Measurements from ENCODE around the gene ADAM19. TPM values are rescaled to one million over a fixed set of nuclear protein-coding genes. Genes with fewer than 3 reads are reported as not detected.
A peak's percentile ranks its signal among the peaks of the same experiment; 100 is the strongest.

ADAM19 gene
- total RNA-seq, 2 donors from 2014 or later, result 1.9 to 8.1 TPM

DNA sequence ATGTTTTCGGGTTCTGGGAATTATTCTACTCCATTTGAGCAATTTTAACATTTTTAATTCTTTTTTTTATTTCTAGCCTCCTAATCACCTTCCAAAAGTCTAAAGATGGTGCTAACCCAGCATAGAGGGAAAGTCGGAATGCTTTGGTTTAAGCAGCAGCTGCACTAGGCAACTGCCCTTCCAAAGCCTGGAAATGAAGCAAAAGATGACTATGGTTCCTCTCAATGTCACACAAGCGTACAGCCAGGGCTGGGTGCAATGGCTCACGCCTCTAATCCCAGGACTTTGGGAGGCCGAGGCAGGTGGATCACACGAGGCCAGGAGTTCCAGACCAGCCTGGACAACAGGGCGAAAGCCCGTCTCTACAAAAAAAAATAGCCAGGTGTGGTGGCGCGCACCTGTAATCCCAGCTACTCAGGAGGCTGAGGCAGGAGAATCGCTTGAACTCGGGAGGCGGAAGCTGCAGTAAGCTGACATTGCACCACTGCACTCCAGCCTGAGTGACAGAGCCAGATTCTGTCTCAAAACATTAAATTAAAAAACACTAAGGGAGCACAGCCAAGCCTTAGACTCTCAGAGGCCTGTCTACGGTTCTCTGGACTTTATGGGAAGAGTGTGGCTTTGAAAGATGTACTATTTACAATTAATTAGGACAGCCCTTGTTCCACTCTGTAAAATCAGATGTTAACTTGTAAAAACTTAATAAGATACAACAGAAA lies 33.1 kb downstream of the ADAM19 start:
- DNase-seq (ENCODE audit: low spot score), result no peak
- TF ChIP-seq POLR2A (IDR thresholded peaks at IDR 0.05), result no peak
- TF ChIP-seq, protein P1, sequence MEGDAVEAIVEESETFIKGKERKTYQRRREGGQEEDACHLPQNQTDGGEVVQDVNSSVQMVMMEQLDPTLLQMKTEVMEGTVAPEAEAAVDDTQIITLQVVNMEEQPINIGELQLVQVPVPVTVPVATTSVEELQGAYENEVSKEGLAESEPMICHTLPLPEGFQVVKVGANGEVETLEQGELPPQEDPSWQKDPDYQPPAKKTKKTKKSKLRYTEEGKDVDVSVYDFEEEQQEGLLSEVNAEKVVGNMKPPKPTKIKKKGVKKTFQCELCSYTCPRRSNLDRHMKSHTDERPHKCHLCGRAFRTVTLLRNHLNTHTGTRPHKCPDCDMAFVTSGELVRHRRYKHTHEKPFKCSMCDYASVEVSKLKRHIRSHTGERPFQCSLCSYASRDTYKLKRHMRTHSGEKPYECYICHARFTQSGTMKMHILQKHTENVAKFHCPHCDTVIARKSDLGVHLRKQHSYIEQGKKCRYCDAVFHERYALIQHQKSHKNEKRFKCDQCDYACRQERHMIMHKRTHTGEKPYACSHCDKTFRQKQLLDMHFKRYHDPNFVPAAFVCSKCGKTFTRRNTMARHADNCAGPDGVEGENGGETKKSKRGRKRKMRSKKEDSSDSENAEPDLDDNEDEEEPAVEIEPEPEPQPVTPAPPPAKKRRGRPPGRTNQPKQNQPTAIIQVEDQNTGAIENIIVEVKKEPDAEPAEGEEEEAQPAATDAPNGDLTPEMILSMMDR (IDR thresholded peaks at IDR 0.05), result no peak
- TF ChIP-seq POLR2AphosphoS5 (IDR thresholded peaks at IDR 0.05), result no peak
- Histone ChIP-seq H3K4me3 (no peak overlapping the region), H3K27ac (peak overlapping the region; percentile 39 to 55), H3K36me3 (no peaks in the 10 kb centered on the region), H3K4me1 (replicated peaks) (no peaks in the 10 kb centered on the region), H3K27me3 (replicated peaks; ENCODE audit: insufficient read depth) (no peaks in the 10 kb centered on the region), H3K9me3 (no peaks in the 10 kb centered on the region)
- intact Hi-C loops (cut with DNase I), result no loop called here
- 86% methylated on average over 14 of the region's 14 CpGs for WGBS

DNA sequence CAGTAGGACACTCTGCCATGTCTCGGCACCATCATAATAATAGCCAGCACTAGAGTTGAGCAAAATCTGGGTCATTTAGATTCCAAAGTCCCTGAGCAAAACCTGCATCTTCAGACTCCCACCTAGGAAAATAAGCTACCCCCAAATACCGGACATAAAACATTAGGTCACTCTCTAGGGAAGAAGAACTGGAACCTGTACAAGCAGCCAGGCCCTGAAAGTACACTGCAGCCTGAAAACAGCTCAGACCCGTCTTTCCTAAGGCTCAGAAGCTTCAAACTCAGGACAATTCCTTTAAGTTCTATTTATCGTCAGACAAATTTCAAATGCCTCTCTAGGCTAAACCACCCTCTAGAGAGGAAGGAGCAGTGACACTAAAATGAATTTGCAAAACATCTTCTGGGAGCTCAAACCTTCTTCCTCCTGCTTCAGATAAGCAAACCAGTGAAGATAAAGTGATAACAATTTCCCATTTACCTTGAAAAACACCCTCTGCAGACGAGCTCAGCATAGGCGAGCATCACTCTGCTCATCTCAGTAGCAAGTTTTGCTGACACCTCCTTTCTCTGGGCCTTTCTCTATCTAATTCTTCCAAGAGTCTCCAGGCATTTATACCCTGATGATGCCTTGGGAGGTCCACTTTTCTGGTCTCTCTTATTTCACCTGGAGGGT lies 34.0 kb downstream of the ADAM19 start:
- Histone ChIP-seq H3K36me3 (no peaks in the 10 kb centered on the region), H3K27ac (peak overlapping the region; percentile 12 to 55), H3K4me1 (replicated peaks) (no peaks in the 10 kb centered on the region), H3K9me3 (no peaks in the 10 kb centered on the region), H3K4me3 (no peak overlapping the region), H3K27me3 (replicated peaks; ENCODE audit: insufficient read depth) (no peaks in the 10 kb centered on the region)
- no peak for DNase-seq (ENCODE audit: low spot score)
- TF ChIP-seq POLR2A (IDR thresholded peaks at IDR 0.05) (no peak), POLR2AphosphoS5 (IDR thresholded peaks at IDR 0.05) (no peak)
- TF ChIP-seq, protein P1 (IDR thresholded peaks at IDR 0.05), result no peak
- WGBS, result 58% methylated on average over 6 of the region's 6 CpGs
- intact Hi-C loops (cut with DNase I), result no loop called here

DNA sequence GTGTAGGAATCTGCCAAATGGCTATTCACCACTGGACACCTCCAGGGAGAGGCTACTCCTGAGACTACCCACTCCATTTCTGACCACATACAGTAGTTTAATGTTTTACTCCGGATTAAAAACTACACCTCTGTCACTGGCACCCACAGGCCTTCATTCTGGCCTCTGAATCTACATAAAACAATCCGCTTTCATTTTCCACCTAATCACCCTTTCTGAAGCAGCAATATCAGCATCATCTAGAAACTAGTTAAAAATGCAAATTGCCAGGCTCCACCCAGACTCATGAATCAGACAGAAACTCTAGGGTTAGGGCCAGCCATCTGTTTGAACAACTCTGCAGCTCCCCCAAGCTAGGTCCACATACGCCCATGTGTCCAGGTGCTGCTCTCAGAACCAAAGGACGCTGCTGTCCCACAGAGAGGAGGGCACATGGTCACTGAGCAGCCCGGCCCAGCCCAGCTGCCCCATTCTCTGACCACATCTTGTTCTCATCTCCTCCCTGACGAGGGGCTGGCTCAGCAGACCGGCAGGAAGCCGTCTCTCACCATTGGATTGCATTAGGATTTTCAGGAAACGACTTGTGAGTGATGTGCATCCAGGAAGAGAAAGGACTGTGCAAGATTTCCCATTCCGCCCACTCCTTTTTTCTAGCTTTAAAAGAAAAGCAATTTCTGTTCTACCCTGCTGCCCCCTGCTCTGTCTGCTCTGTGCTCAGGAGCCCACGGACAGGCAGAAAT lies 34.7 kb downstream of the ADAM19 start:
- DNase-seq (ENCODE audit: low spot score), result no peak
- Histone ChIP-seq H3K27ac (peak overlapping the region; percentile 12 to 55), H3K4me1 (replicated peaks) (no peaks in the 10 kb centered on the region), H3K36me3 (no peaks in the 10 kb centered on the region), H3K4me3 (no peak overlapping the region), H3K9me3 (no peaks in the 10 kb centered on the region), H3K27me3 (replicated peaks; ENCODE audit: insufficient read depth) (no peaks in the 10 kb centered on the region)
- TF ChIP-seq POLR2A (IDR thresholded peaks at IDR 0.05) (no peak), POLR2AphosphoS5 (IDR thresholded peaks at IDR 0.05) (no peak)
- TF ChIP-seq, protein P1 (IDR thresholded peaks at IDR 0.05), result no peak
- 46% methylated on average over 11 of the region's 11 CpGs for WGBS
- intact Hi-C loops (cut with DNase I), result no loop called here

DNA sequence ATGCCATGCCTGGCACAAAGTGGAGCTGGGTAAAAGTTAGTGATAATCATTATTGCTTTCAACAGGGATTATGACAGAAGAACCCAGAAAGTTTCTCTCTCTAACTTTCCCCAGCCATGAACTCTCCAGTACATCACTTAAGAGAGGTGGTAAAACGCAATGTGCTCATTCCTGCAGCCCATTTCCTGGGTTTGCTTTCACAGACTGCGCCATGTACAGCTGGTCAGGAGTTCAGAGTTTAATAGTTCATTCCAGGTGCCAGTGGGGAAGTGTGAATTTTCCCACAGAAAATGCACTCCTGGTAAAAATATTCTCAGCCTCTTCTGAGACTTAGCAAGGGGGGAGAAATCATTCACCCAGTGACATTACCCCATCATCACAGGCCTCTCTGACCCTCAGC lies 35.5 kb downstream of the ADAM19 start:
- no peaks in the 10 kb centered on the region for H3K9me3 ChIP-seq
- no peaks in the 10 kb centered on the region for H3K27me3 ChIP-seq (replicated peaks; ENCODE audit: insufficient read depth)
- H3K27ac ChIP-seq, result peak overlapping the region in 1 of 2 donors; percentile 55
- 95% methylated on average over 2 of the region's 2 CpGs for WGBS
- TF ChIP-seq, protein P1 (IDR thresholded peaks at IDR 0.05), result no peak
- TF ChIP-seq POLR2AphosphoS5 (IDR thresholded peaks at IDR 0.05) (no peak), POLR2A (IDR thresholded peaks at IDR 0.05) (no peak)
- no peak for DNase-seq (ENCODE audit: low spot score)
- no peaks in the 10 kb centered on the region for H3K36me3 ChIP-seq
- H3K4me3 ChIP-seq, result no peak overlapping the region
- intact Hi-C loops (cut with DNase I), result no loop called here
- H3K4me1 ChIP-seq (replicated peaks), result no peaks in the 10 kb centered on the region
